GM12891 (cell line): Measurements from ENCODE around the gene ANKHD1.

Experiments
- DNase-seq: peaks from one replicate; pipeline ENCODE4 v3.0.0; 2011; ENCODE audit warnings: low spot score; ENCODE audit not compliant: insufficient read length
- FAIRE-seq: peaks from 2 replicates; lab custom pipeline; 2011; peaks lifted over from hg19 to GRCh38; lab: Jason Lieb, UNC
- PAX5 ChIP-seq: IDR thresholded peaks from 2 replicates; pipeline ENCODE4 v1.6.1; 2011; ENCODE audit warnings: low read length, moderate library complexity, mild to moderate bottlenecking; ENCODE audit not compliant: insufficient read depth, severe bottlenecking
- POLR2A ChIP-seq: IDR thresholded peaks from 2 replicates; pipeline ENCODE4 v1.6.1; 2011; ENCODE audit warnings: low read depth, low read length, control low read depth
- POLR2AphosphoS5 ChIP-seq: IDR thresholded peaks from 2 replicates; pipeline ENCODE4 v1.6.1; 2011; ENCODE audit warnings: low read depth, low read length, control low read depth
- POU2F2 ChIP-seq: IDR thresholded peaks from 2 replicates; pipeline ENCODE4 v1.6.1; 2011; ENCODE audit warnings: low read depth, mild to moderate bottlenecking, control low read depth, low read length, moderate library complexity
- SPI1 ChIP-seq: IDR thresholded peaks from 2 replicates; pipeline ENCODE4 v1.6.1; 2011; ENCODE audit warnings: low read depth, low read length, control low read depth
- TAF1 ChIP-seq: IDR thresholded peaks from 2 replicates; pipeline ENCODE4 v1.6.1; 2011; ENCODE audit warnings: low read depth, low read length, control low read depth

ANKHD1 gene

GRCh38 chr5:140566665-140567064, 165.0 kb downstream of the ANKHD1 start:
- FAIRE-seq (no peak), DNase-seq (no peak)
- TF ChIP-seq POU2F2 (no peak), POLR2A (no peak), PAX5 (no peak), TAF1 (no peak), SPI1 (no peak), POLR2AphosphoS5 (no peak)

GRCh38 chr5:140567136-140567818, 165.6 kb downstream of the ANKHD1 start:
- TF ChIP-seq POLR2AphosphoS5 (no peak), PAX5 (no peak)
- FAIRE-seq (no peak), DNase-seq (no peak)

DNA sequence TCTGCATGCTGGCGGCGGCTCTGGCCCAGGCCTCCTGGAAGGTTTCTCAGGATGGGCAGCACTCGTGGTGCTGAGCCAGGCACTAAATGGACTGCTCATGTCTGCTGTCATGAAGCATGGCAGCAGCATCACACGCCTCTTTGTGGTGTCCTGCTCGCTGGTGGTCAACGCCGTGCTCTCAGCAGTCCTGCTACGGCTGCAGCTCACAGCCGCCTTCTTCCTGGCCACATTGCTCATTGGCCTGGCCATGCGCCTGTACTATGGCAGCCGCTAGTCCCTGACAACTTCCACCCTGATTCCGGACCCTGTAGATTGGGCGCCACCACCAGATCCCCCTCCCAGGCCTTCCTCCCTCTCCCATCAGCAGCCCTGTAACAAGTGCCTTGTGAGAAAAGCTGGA, 166.2 kb downstream of the ANKHD1 start:
- TF ChIP-seq TAF1 = no peak
- no peak for TF ChIP-seq PAX5
- TF ChIP-seq SPI1 = no peak
- no peak for TF ChIP-seq POLR2AphosphoS5
- no peak for FAIRE-seq
- no peak for DNase-seq

- FAIRE-seq = peak; percentile 20
- TF ChIP-seq SPI1 (no peak), POLR2AphosphoS5 (no peak), PAX5 (no peak), POU2F2 (no peak), TAF1 (no peak)
Measured at GRCh38 chr5:140568443-140569063, 166.9 kb downstream of the ANKHD1 start.

GRCh38 chr5:140569197-140569596, 167.6 kb downstream of the ANKHD1 start:
- no peak for TF ChIP-seq POLR2A
- TF ChIP-seq TAF1 = 0 out of 2 replicates have a peak, but pooled peaks have one; percentile 21
- no peak for TF ChIP-seq POU2F2
- TF ChIP-seq SPI1 = peak; percentile 49
- TF ChIP-seq PAX5 = no peak
- no peak for TF ChIP-seq POLR2AphosphoS5
- FAIRE-seq (no peak), DNase-seq (no peak)

More at GRCh38 chr5:140568443-140569063, 166.9 kb downstream of the ANKHD1 start:
- no peak for DNase-seq

DNA sequence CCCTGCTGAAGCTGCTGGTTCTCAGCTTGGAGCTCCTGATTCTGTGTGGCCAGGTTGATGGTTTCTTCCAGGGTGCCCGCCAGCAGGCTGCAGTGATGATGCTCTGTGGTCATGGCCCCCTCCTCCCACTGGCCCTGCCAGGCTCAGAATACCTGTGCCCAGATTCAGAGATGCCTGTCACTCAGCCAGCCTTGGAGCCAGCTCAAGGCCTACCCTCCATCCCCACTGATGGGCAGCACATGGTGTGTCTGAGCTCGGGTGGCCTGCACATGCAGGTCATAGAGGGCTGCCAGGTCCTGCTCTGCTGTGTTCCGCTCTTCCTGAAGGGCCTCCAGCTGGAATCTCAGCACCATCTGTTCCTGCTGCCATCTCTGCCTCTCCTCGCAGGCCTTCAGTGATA, 168.4 kb downstream of the ANKHD1 start:
- peak; percentile 13 for FAIRE-seq
- TF ChIP-seq SPI1 = no peak
- TF ChIP-seq POU2F2 = no peak
- TF ChIP-seq POLR2AphosphoS5 = no peak
- no peak for TF ChIP-seq PAX5
- no peak for TF ChIP-seq POLR2A
- TF ChIP-seq TAF1 = no peak
- no peak for DNase-seq

DNA sequence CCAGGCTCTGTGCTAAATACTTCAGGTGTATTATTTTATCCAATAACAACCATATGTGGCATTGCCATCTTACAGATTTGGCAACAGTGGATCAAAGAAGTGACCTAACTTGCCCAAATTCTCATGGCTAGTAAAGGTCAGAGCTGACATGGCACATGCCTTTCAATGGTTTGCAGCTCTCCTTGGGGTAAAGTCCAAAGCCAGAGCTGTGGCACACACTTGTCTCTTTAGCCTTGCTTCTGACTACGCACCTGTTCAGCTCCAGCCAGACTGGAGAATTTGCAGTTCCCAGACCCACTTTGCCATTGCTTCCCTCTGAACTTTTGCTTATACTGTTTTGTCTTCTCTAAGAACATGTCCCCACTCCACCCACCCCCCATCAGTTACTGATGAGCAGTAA, 168.9 kb downstream of the ANKHD1 start:
- peak; percentile 67 for FAIRE-seq

GRCh38 chr5:140571105-140571504, 169.5 kb downstream of the ANKHD1 start:
- TF ChIP-seq TAF1 (no peak), POLR2AphosphoS5 (no peak), POU2F2 (no peak), POLR2A (no peak), PAX5 (no peak), SPI1 (no peak)
- no peak for DNase-seq
- FAIRE-seq = no peak

More for the DNA sequence above, 168.9 kb downstream of the ANKHD1 start:
- no peak for TF ChIP-seq TAF1
- TF ChIP-seq SPI1 = no peak
- no peak for TF ChIP-seq POLR2AphosphoS5
- DNase-seq = no peak

DNA sequence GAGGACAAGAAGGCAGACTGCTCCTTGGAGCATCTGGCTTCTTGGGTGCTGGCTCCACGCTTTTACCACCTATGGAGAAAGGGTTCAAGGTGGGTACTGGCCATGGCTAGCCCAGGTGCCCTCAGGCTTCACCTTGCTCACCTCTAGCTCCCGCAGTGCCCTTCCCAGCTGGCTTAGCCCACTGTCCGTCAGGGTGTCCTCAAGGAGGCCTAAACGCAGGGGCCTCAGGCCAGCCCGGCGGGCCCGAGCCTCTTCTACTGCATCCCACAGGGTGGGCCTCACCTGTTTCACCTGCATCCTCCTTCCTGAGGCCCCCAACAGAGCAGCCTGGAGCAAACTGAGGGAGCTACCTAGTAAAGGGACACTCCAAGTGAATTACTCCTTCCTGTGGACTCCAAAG, 172.1 kb downstream of the ANKHD1 start:
- no peak for TF ChIP-seq POLR2A
- no peak for TF ChIP-seq PAX5
- no peak for TF ChIP-seq TAF1
- no peak for TF ChIP-seq POLR2AphosphoS5
- TF ChIP-seq POU2F2 = no peak
- TF ChIP-seq SPI1 = no peak
- DNase-seq (no peak), FAIRE-seq (no peak)

DNA sequence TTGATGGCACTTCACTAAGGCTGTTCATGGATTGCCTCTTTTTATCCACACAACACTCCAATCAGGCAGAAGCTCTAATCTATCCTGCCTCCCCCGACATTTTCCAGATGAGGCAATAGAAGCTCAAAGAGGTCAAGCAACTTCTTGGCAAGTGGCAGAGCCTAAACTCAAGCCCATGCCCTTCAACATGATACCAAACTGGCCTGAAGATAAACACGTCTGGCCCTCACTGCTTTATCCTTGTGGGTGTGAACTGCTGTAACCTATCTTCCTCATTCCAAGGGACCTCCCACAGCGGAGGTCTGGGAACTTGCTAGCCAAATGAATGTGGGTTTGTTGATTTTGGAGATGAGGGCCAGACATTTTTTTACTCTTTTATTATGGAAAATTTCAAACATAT, 172.5 kb downstream of the ANKHD1 start:
- DNase-seq (no peak), FAIRE-seq (peak; percentile 9)
- no peak for TF ChIP-seq POLR2AphosphoS5
- TF ChIP-seq POLR2A = no peak
- no peak for TF ChIP-seq POU2F2
- TF ChIP-seq PAX5 = no peak
